Testis (tissue), 2 donors: ENCODE data around the gene ZNRD2.

Experiments used
- CTCF ChIP-seq, 3 experiments: fragments of 450-650 bp in 2 of 3; fragments of 200-600 bp in 1 of 3; sonication (generic) in 1 of 3; IDR thresholded peaks; one replicate each; pipeline ENCODE4 v1.5.1; 2016 to 2019; ENCODE audit warnings: antibody characterized with exemption in 3 of 3, mild to moderate bottlenecking in 2 of 3, moderate library complexity in 1 of 3
- POLR2A ChIP-seq: fragments of 450-650 bp; IDR thresholded peaks from one replicate; pipeline ENCODE4 v1.6.1; 2017; ENCODE audit warnings: antibody characterized with exemption, mild to moderate bottlenecking, moderate library complexity

- TF ChIP-seq CTCF (IDR thresholded peaks at IDR 0.05) (no peak), POLR2A (no peak)
Measured at GRCh38 chr11:65538232-65538914, 31.9 kb upstream of the ZNRD2 start.
